RWPE2 (cell line): Measurements from ENCODE around the gene BFAR.

Experiments
- ATAC-seq: fragments of 200-7000 bp; cut with Tn5 transposase; 3 replicates; pipeline ENCODE4 v1.9.1; 2021; ENCODE audit warnings: low read depth
- DNase-seq: peaks from one replicate; pipeline ENCODE4 v3.0.0-alpha.2; 2020; ENCODE audit warnings: low spot score
- H3K27ac ChIP-seq: fragments of 450-650 bp; 2 replicates; pipeline ENCODE4 v1.5.1; 2017; ENCODE audit warnings: mild to moderate bottlenecking; ENCODE audit not compliant: poor library complexity, severe bottlenecking
- H3K27me3 ChIP-seq: fragments of 250-450 bp; sonication (Bioruptor Pico); 2 replicates; pipeline ENCODE4 v1.5.1; 2021; ENCODE audit warnings: mild to moderate bottlenecking, moderate library complexity; ENCODE audit not compliant: insufficient read depth, poor library complexity, severe bottlenecking
- H3K36me3 ChIP-seq: fragments of 250-450 bp; sonication (Bioruptor Pico); 2 replicates; pipeline ENCODE4 v1.5.1; 2020; ENCODE audit warnings: low read depth, mild to moderate bottlenecking, moderate library complexity
- H3K4me1 ChIP-seq: fragments of 250-450 bp; sonication (Bioruptor Pico); 2 replicates; pipeline ENCODE4 v1.5.1; 2021; ENCODE audit warnings: mild to moderate bottlenecking, moderate library complexity; ENCODE audit not compliant: insufficient read depth, poor library complexity, severe bottlenecking
- H3K4me3 ChIP-seq: fragments of 250-450 bp; sonication (Bioruptor Pico); 2 replicates; pipeline ENCODE4 v1.5.1; 2021; ENCODE audit warnings: mild to moderate bottlenecking, moderate library complexity; ENCODE audit not compliant: severe bottlenecking
- H3K9me3 ChIP-seq: fragments of 250-450 bp; sonication (Bioruptor Pico); 2 replicates; pipeline ENCODE4 v1.5.1; 2021; ENCODE audit warnings: mild to moderate bottlenecking, moderate library complexity; ENCODE audit not compliant: severe bottlenecking
- CTCF ChIP-seq: fragments of 450-650 bp; IDR thresholded peaks from one replicate; pipeline ENCODE4 v1.5.1; 2017; ENCODE audit warnings: mild to moderate bottlenecking, moderate library complexity; ENCODE audit not compliant: poor library complexity, severe bottlenecking

BFAR gene

GRCh38 chr16:14602443-14602963, 30.2 kb upstream of the BFAR start:
- H3K4me3 ChIP-seq, result no peak overlapping the region
- H3K27me3 ChIP-seq, result no peaks in the 10 kb centered on the region
- peaks cover 71% of the 10 kb centered on the region for H3K36me3 ChIP-seq
- no peak overlapping the region for H3K27ac ChIP-seq
- DNase-seq (no peak), ATAC-seq (no peak)
- H3K4me1 ChIP-seq, result peaks cover 2% of the 10 kb centered on the region
- H3K9me3 ChIP-seq, result no peaks in the 10 kb centered on the region
- TF ChIP-seq CTCF, result no peak

DNA sequence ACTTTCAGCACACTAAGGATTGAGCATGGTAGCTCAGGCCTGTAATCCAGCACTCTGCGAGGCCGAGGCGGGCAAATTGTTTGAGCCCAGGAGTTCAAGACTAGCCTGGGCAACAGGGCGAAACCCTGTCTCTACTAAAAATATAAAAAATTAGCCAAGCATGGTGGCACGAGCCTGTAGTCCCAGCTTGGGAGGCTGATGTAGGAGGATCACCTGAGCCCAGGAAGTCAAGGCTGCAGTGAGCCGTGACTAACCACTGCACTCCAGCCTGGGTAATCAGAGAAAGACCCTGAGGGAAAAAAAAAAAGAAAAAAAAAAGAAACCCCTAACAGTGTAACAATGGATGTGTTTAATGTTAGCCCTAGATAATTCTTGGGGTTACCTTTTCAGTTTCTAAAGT, 26.6 kb upstream of the BFAR start:
- ATAC-seq (no peak), DNase-seq (no peak)
- Histone ChIP-seq H3K27ac (no peak overlapping the region), H3K4me3 (no peak overlapping the region), H3K4me1 (no peaks in the 10 kb centered on the region), H3K9me3 (no peaks in the 10 kb centered on the region), H3K36me3 (peaks cover 78% of the 10 kb centered on the region), H3K27me3 (no peaks in the 10 kb centered on the region)
- no peak for TF ChIP-seq CTCF

DNA sequence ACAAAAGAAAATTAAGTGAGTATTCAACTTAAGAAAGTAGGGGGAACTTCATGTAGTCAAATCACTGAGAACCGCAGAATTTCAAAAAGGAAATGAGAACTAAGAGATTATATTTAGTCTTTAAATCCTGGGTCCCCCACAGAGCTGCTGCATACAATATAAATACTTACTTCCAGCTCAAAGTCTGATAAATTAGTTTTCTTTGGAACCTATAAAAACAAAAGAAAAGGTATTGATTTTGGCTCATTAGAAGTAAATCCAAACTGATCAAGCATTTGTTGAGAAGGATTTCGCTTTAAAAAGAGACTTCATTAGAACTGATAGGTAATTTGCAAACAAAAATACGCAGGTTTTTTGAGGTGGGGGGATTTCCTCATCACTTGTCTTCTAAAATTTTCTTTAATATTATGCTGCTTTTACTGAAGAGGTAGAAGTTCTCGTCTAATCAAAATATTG, 24.6 kb upstream of the BFAR start:
- DNase-seq (no peak), ATAC-seq (no peak)
- no peaks in the 10 kb centered on the region for H3K4me1 ChIP-seq

DNA sequence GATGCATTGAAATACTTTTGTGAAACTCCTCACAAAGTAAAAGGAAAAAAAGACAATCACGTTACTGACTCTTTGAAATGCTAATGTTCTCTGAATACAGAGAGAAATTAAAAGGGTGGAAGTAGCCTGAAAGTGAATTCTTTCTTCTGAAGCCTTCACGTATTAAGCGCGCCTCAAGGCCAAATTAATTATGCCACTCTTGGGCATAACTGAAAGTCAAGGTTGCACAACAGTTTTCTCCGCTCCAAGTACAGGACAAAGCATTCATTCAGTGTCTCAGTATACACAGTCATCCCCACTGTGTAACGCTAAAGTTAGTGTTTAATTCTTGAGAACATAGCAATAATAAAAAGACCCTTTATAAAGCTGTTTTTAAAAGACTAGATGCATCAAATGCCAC, 24.1 kb upstream of the BFAR start:
- TF ChIP-seq CTCF, result no peak
- H3K9me3 ChIP-seq, result no peaks in the 10 kb centered on the region
- peaks cover 95% of the 10 kb centered on the region for H3K36me3 ChIP-seq
- ATAC-seq (no peak), DNase-seq (no peak)
- no peak overlapping the region for H3K4me3 ChIP-seq
- H3K27ac ChIP-seq, result no peak overlapping the region
- no peaks in the 10 kb centered on the region for H3K27me3 ChIP-seq
- H3K4me1 ChIP-seq, result no peaks in the 10 kb centered on the region

More for the DNA sequence above, 24.6 kb upstream of the BFAR start:
- no peaks in the 10 kb centered on the region for H3K27me3 ChIP-seq
- H3K4me3 ChIP-seq, result no peak overlapping the region
- no peak overlapping the region for H3K27ac ChIP-seq
- no peak for TF ChIP-seq CTCF
- peaks cover 93% of the 10 kb centered on the region for H3K36me3 ChIP-seq
- no peaks in the 10 kb centered on the region for H3K9me3 ChIP-seq

GRCh38 chr16:14609716-14610115, 23.0 kb upstream of the BFAR start:
- peaks cover 93% of the 10 kb centered on the region for H3K36me3 ChIP-seq
- H3K27me3 ChIP-seq, result no peaks in the 10 kb centered on the region
- no peak for TF ChIP-seq CTCF
- no peak for DNase-seq
- no peaks in the 10 kb centered on the region for H3K9me3 ChIP-seq
- no peak for ATAC-seq
- H3K27ac ChIP-seq, result no peak overlapping the region
- no peaks in the 10 kb centered on the region for H3K4me1 ChIP-seq
- H3K4me3 ChIP-seq, result no peak overlapping the region
